ENCODE data around the gene SLC6A2. TPM values are rescaled to one million over a fixed set of nuclear protein-coding genes. Genes with fewer than 3 reads are reported as not detected.
A peak's percentile ranks its signal among the peaks of the same experiment; 100 is the strongest.

Gene SLC6A2
- total and polyA plus RNA-seq, 7 experiments from 2014 or later: not detected

DNA sequence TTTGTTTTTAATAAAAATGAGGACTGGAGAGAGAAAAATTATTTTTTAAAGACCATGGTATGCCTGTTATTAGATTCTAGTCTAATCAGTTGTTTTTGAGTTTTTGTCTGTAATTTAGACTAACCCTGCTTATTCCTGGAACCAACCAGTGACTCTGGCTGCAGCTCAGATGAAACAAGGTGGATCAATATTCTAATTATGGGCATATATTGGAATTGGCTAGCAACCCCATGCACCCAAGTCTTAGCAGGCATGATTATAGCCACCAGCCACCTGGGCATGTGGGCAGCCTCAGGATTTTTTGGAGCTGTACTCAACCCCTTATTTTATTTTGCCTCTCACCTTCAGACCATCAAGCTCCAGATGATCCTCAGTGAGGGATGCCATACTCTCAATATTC lies 21.6 kb upstream of the SLC6A2 start:
- H3K4me1 Mint-ChIP-seq: peaks cover 0 to 2% (median 0%) of the 10 kb centered on the region in 7 donors
- H3K4me3 Mint-ChIP-seq: no peak overlapping the region
- Histone ChIP-seq H3K27me3 (ENCODE audit: control insufficient read depth in 2 of 2, insufficient read depth in 2 of 2, low read length in 2 of 2) (no peaks in the 10 kb centered on the region), H3K4me1 (ENCODE audit: control insufficient read depth in 2 of 2, insufficient read depth in 2 of 2, low read length in 2 of 2) (no peaks in the 10 kb centered on the region), H3K36me3 (ENCODE audit: control insufficient read depth in 2 of 3, insufficient read depth in 3 of 3, low read length in 3 of 3) (no peaks in the 10 kb centered on the region), H3K9me3 (ENCODE audit: control insufficient read depth in 2 of 3, low read length in 3 of 3) (no peaks in the 10 kb centered on the region), H3K27ac (ENCODE audit: low read depth, low read length) (no peak overlapping the region), H3K4me3 (ENCODE audit: low read length) (no peak overlapping the region)
- ATAC-seq: no peak
- POLR2A ChIA-PET: no interaction called here
- H3K36me3 Mint-ChIP-seq: no peaks in the 10 kb centered on the region
- no peak for DNase-seq
- CTCF ChIA-PET: no interaction called here
- H3K27ac Mint-ChIP-seq: no peak overlapping the region
- H3K27me3 Mint-ChIP-seq: peaks cover 4 to 32% (median 27%) of the 10 kb centered on the region in 5 donors
- intact Hi-C loops (cut with micrococcal nuclease): no loop called here
- peaks cover 0 to 7% (median 0%) of the 10 kb centered on the region in 11 donors for H3K9me3 Mint-ChIP-seq

DNA sequence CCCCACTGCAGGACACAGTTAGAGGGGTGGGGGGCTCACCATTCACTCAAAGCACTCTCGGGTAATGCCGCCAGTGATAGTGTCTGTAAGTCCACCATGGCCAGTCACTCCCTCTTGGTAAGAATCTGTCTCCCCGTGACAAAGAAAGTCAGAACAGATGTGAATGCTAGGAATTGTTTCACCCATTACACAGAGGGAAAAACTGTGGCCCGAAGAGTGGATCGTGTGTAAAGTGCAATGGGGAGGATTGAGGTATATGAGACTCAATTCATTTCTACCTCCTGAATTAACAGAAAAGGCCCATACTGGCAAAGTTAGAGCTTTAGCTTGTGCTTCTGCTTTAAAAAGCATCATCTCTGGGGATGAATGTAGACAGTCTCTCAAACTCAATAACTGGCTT lies 17.5 kb upstream of the SLC6A2 start:
- no peak overlapping the region for H3K4me3 Mint-ChIP-seq
- POLR2A ChIA-PET: no interaction called here
- CTCF ChIA-PET: no interaction called here

DNA sequence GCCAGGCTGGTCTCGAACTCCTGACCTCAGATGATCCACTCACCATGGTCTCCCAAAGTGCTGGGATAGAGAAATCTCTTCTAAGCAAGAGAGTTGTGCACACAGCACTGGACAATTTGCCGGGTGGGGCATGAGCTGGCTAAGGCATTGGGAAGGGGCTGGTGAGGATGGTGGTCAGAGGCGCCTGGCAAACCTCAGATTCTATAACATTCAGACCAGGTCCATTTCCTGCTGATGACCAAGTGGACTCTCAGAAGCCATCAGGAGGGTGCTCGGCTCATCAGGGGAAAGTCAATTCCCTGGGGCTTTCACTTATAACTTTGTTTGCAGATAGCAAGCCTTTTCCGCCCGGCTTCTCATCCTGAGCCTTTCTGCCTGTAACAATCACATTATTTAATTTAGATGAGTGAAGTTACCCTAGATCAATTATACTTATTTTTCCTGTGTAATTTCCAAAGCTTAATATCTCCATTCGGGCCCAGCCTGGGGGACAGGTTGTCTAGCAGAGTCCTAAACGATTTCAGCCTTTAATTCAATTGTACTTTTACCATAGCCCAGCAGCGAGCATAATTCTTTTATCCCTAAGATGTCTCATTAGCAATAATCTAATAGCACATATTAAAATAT lies 15.0 kb upstream of the SLC6A2 start:
- POLR2A ChIA-PET: no interaction called here
- H3K27me3 Mint-ChIP-seq: peaks cover 0 to 36% (median 27%) of the 10 kb centered on the region in 5 donors
- CTCF ChIA-PET: no interaction called here

More for the DNA sequence above, 17.5 kb upstream of the SLC6A2 start:
- intact Hi-C loops (cut with micrococcal nuclease): no loop called here
- Histone ChIP-seq H3K4me3 (ENCODE audit: low read length) (no peak overlapping the region), H3K9me3 (ENCODE audit: control insufficient read depth in 2 of 3, low read length in 3 of 3) (no peaks in the 10 kb centered on the region), H3K27me3 (ENCODE audit: control insufficient read depth in 2 of 2, insufficient read depth in 2 of 2, low read length in 2 of 2) (no peaks in the 10 kb centered on the region), H3K36me3 (ENCODE audit: control insufficient read depth in 2 of 3, insufficient read depth in 3 of 3, low read length in 3 of 3) (no peaks in the 10 kb centered on the region), H3K4me1 (ENCODE audit: control insufficient read depth in 2 of 2, insufficient read depth in 2 of 2, low read length in 2 of 2) (no peaks in the 10 kb centered on the region), H3K27ac (ENCODE audit: low read depth, low read length) (no peak overlapping the region)
- no peaks in the 10 kb centered on the region for H3K36me3 Mint-ChIP-seq
- H3K4me1 Mint-ChIP-seq: peaks cover 0 to 2% (median 0%) of the 10 kb centered on the region in 7 donors
- H3K27ac Mint-ChIP-seq: no peak overlapping the region
- peaks cover 0 to 2% (median 0%) of the 10 kb centered on the region in 11 donors for H3K9me3 Mint-ChIP-seq
- no peak for DNase-seq
- peaks cover 0 to 23% (median 18%) of the 10 kb centered on the region in 5 donors for H3K27me3 Mint-ChIP-seq
- ATAC-seq: no peak

DNA sequence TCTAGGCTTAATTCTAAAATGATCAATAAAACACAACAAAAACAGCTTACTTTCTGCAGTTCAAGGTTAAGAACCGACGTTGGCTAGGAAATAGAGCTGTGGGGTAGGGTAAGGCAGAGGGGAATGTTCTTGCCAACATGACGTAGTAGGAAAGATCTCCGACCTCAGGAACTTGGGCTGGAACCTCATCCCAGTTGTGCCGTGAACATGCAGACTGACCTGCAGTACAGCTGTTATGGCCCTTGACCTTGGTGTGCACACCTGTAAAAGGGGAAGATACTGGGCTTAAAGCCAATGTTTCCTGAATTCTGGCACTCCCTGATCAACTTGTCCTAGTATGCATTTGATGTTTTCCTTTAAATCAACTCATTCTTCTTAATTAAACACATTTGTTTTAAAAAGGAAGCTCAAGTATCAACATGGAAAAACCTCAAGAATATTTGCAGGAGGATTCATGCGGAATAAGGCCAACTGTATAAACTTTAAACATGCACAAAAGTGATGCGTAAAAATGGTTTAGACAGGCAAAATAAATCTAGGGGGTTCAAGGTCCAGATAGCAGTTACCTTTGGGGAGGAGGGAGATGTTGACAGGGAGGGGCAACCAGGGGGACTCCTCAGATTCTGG lies 14.2 kb upstream of the SLC6A2 start:
- Histone ChIP-seq H3K36me3 (ENCODE audit: control insufficient read depth in 2 of 3, insufficient read depth in 3 of 3, low read length in 3 of 3) (no peaks in the 10 kb centered on the region), H3K4me3 (ENCODE audit: low read length) (no peak overlapping the region), H3K9me3 (ENCODE audit: control insufficient read depth in 2 of 3, low read length in 3 of 3) (no peaks in the 10 kb centered on the region), H3K4me1 (ENCODE audit: control insufficient read depth in 2 of 2, insufficient read depth in 2 of 2, low read length in 2 of 2) (no peaks in the 10 kb centered on the region), H3K27ac (ENCODE audit: low read depth, low read length) (no peak overlapping the region), H3K27me3 (ENCODE audit: control insufficient read depth in 2 of 2, insufficient read depth in 2 of 2, low read length in 2 of 2) (no peaks in the 10 kb centered on the region)
- intact Hi-C loops (cut with micrococcal nuclease): no loop called here
- ATAC-seq (no peak), DNase-seq (no peak)
- H3K4me1 Mint-ChIP-seq: peaks cover 0 to 2% (median 0%) of the 10 kb centered on the region in 7 donors
- no peaks in the 10 kb centered on the region for H3K36me3 Mint-ChIP-seq
- no peak overlapping the region for H3K4me3 Mint-ChIP-seq
- CTCF ChIA-PET: no interaction called here
- POLR2A ChIA-PET: no interaction called here
- H3K9me3 Mint-ChIP-seq: peaks cover 0 to 4% (median 0%) of the 10 kb centered on the region in 11 donors
- peaks cover 0 to 36% (median 23%) of the 10 kb centered on the region in 5 donors for H3K27me3 Mint-ChIP-seq
- H3K27ac Mint-ChIP-seq: no peak overlapping the region

More for the DNA sequence above, 15.0 kb upstream of the SLC6A2 start:
- Histone ChIP-seq H3K4me3 (ENCODE audit: low read length) (no peak overlapping the region), H3K36me3 (ENCODE audit: control insufficient read depth in 2 of 3, insufficient read depth in 3 of 3, low read length in 3 of 3) (no peaks in the 10 kb centered on the region), H3K27me3 (ENCODE audit: control insufficient read depth in 2 of 2, insufficient read depth in 2 of 2, low read length in 2 of 2) (no peaks in the 10 kb centered on the region), H3K9me3 (ENCODE audit: control insufficient read depth in 2 of 3, low read length in 3 of 3) (no peaks in the 10 kb centered on the region), H3K27ac (ENCODE audit: low read depth, low read length) (no peak overlapping the region), H3K4me1 (ENCODE audit: control insufficient read depth in 2 of 2, insufficient read depth in 2 of 2, low read length in 2 of 2) (no peaks in the 10 kb centered on the region)
- no peak overlapping the region for H3K27ac Mint-ChIP-seq
- intact Hi-C loops (cut with micrococcal nuclease): no loop called here
- no peaks in the 10 kb centered on the region for H3K36me3 Mint-ChIP-seq
- peaks cover 0 to 2% (median 0%) of the 10 kb centered on the region in 11 donors for H3K9me3 Mint-ChIP-seq
- peaks cover 0 to 4% (median 0%) of the 10 kb centered on the region in 7 donors for H3K4me1 Mint-ChIP-seq
- ATAC-seq (no peak), DNase-seq (no peak)
- H3K4me3 Mint-ChIP-seq: no peak overlapping the region

DNA sequence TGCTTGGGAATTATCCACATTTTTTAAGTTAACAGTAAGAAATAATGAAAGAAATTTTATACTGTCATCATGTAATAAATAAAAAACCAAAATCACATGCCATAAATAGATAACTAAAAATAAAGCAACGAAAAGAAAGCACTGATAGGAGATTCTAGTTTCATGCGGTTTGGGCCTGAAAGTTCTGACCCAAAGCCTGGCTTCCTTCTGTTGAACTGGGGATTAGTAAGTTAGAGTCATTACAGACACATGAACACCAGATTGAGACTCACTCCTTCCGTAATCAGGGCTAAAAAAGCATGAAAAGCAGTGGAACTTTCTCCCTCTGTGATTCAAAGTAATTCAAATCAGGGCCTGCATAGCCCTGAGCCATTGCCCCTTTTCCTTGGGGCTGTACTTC lies 13.2 kb upstream of the SLC6A2 start:
- Histone ChIP-seq H3K27ac (ENCODE audit: low read depth, low read length) (no peak overlapping the region), H3K27me3 (ENCODE audit: control insufficient read depth in 2 of 2, insufficient read depth in 2 of 2, low read length in 2 of 2) (no peaks in the 10 kb centered on the region), H3K4me1 (ENCODE audit: control insufficient read depth in 2 of 2, insufficient read depth in 2 of 2, low read length in 2 of 2) (no peaks in the 10 kb centered on the region), H3K4me3 (ENCODE audit: low read length) (no peak overlapping the region), H3K36me3 (ENCODE audit: control insufficient read depth in 2 of 3, insufficient read depth in 3 of 3, low read length in 3 of 3) (no peaks in the 10 kb centered on the region), H3K9me3 (ENCODE audit: control insufficient read depth in 2 of 3, low read length in 3 of 3) (no peaks in the 10 kb centered on the region)
- no peaks in the 10 kb centered on the region for H3K36me3 Mint-ChIP-seq
- ChIA-PET CTCF (no interaction called here), POLR2A (no interaction called here)
- no peak overlapping the region for H3K4me3 Mint-ChIP-seq
- peaks cover 2 to 38% (median 14%) of the 10 kb centered on the region in 5 donors for H3K27me3 Mint-ChIP-seq
- intact Hi-C loops (cut with micrococcal nuclease): no loop called here
- ATAC-seq (no peak), DNase-seq (no peak)
- H3K9me3 Mint-ChIP-seq: peaks cover 0 to 4% (median 0%) of the 10 kb centered on the region in 11 donors
- H3K27ac Mint-ChIP-seq: no peak overlapping the region
- peaks cover 0 to 2% (median 0%) of the 10 kb centered on the region in 7 donors for H3K4me1 Mint-ChIP-seq

DNA sequence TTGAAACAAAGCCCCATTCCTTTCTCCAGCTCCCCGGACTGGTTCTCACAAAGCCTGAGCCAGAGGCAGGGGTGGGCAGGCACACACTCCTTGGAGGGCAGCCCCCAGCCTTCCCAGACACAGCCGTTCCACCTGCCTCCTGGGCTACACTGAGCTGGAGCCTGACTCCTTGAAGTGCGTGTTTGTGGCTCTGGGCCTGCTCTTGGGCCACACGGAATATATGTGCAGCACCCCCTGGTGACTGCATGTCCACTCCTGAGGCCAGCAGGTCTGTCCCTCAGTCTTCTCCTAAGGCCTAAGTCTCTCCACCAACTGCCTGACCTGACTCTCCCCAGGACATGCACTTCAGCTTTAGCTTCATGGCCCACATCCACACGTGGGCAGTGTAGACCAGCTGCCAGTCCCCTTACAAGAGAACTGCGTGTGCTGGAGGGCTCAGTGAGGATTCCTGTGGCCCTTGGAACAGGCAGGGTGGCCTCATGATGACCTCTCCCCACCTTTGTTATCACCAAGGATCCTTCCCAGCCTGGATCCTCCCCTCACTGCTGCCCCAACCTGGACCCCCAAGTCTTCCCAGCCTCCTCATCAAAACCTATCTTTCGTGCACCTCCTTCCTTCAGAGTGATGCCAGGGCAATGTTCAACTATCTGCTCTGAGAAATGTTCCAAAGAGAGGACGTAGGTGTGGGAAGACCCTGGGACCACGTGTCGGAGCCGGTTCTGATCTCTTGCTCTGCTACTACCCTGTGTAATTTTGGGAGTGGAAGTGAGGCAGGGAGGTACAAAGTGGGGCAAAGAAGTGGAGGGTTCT lies 12.4 kb upstream of the SLC6A2 start:
- ATAC-seq: peak; percentile 14
- intact Hi-C loops (cut with micrococcal nuclease): no loop called here
- Histone ChIP-seq H3K4me3 (ENCODE audit: low read length) (no peak overlapping the region), H3K27me3 (ENCODE audit: control insufficient read depth in 2 of 2, insufficient read depth in 2 of 2, low read length in 2 of 2) (no peaks in the 10 kb centered on the region), H3K9me3 (ENCODE audit: control insufficient read depth in 2 of 3, low read length in 3 of 3) (no peaks in the 10 kb centered on the region), H3K36me3 (ENCODE audit: control insufficient read depth in 2 of 3, insufficient read depth in 3 of 3, low read length in 3 of 3) (no peaks in the 10 kb centered on the region), H3K4me1 (ENCODE audit: control insufficient read depth in 2 of 2, insufficient read depth in 2 of 2, low read length in 2 of 2) (no peaks in the 10 kb centered on the region), H3K27ac (ENCODE audit: low read depth, low read length) (no peak overlapping the region)
- peaks cover 0 to 2% (median 0%) of the 10 kb centered on the region in 7 donors for H3K4me1 Mint-ChIP-seq
- no peak overlapping the region for H3K27ac Mint-ChIP-seq
- peaks cover 0 to 4% (median 0%) of the 10 kb centered on the region in 11 donors for H3K9me3 Mint-ChIP-seq
- DNase-seq: no peak
- no peaks in the 10 kb centered on the region for H3K36me3 Mint-ChIP-seq
- ChIA-PET POLR2A (no interaction called here), CTCF (no interaction called here)
- H3K27me3 Mint-ChIP-seq: peaks cover 2 to 34% (median 13%) of the 10 kb centered on the region in 5 donors
- H3K4me3 Mint-ChIP-seq: peak overlapping the region in 1 of 10 donors; percentile 54

All from naive thymus-derived CD4-positive, alpha-beta T cell (primary cell).